HUES64 (cell line): ENCODE data around the gene CSTF3.
A peak's percentile ranks its signal among the peaks of the same experiment; 100 is the strongest.

Source experiments
- H3K27ac ChIP-seq: 2 replicates; pipeline ENCODE4 v1.7.0; 2013; ENCODE audit warnings: low read depth, low read length, inconsistent platforms
- H3K27me3 ChIP-seq: 2 replicates; pipeline ENCODE4 v1.6.1; 2013; ENCODE audit warnings: mild to moderate bottlenecking, low read length; ENCODE audit not compliant: insufficient read depth
- H3K36me3 ChIP-seq: 2 replicates; pipeline ENCODE4 v1.6.1; 2013; ENCODE audit warnings: mild to moderate bottlenecking, low read length; ENCODE audit not compliant: insufficient read depth
- H3K4me1 ChIP-seq: 2 replicates; pipeline ENCODE4 v1.6.1; 2013; ENCODE audit warnings: mild to moderate bottlenecking, low read length, moderate library complexity; ENCODE audit not compliant: insufficient read depth
- H3K4me3 ChIP-seq: 2 replicates; pipeline ENCODE4 v1.5.1; 2013; ENCODE audit warnings: mild to moderate bottlenecking, low read length, moderate library complexity
- H3K9ac ChIP-seq: 2 replicates; pipeline ENCODE4 v1.6.1; 2013; ENCODE audit warnings: mild to moderate bottlenecking, low read depth, low read length
- H3K9me3 ChIP-seq: 2 replicates; pipeline ENCODE4 v1.6.1; 2013; ENCODE audit warnings: low read depth, low read length; ENCODE audit not compliant: insufficient read depth
- WGBS: fragments of 150-250, 120-280 bp; methylation state at CpG from one replicate; pipeline ENCODE4 v1.1.7; 2013; ENCODE audit warnings: missing lambda C conversion rate; 5-methylcytosine and 5-hydroxymethylcytosine counted together

The CSTF3 gene

GRCh38 chr11:33039274-33040032 is 121.8 kb downstream of the CSTF3 start, which contains the start of gene TCP11L1:
TCP11L1 (plus strand) TSS chr11:33039572; CDS start chr11:33043774, 4,202 bp downstream.
- Histone ChIP-seq H3K9me3 (no peaks in the 10 kb centered on the region), H3K36me3 (peaks cover 9% of the 10 kb centered on the region), H3K27me3 (no peaks in the 10 kb centered on the region), H3K27ac (peak within 1 kb of the TSS; percentile 97), H3K4me3 (peak within 1 kb of the TSS; percentile 82), H3K9ac (peak within 1 kb of the TSS; percentile 95), H3K4me1 (no peaks in the 10 kb centered on the region; the same call in 1 of the 2 replicates)
- under 1% methylated on average over 84 of the region's 84 CpGs for WGBS

- no peaks in the 10 kb centered on the region for H3K9me3 ChIP-seq
- H3K27me3 ChIP-seq, result no peaks in the 10 kb centered on the region
- 100% methylated on average over 1 of the region's 1 CpG for WGBS
- no peak overlapping the region for H3K27ac ChIP-seq
- no peaks in the 10 kb centered on the region for H3K36me3 ChIP-seq
- no peaks in the 10 kb centered on the region for H3K4me1 ChIP-seq
- no peak overlapping the region for H3K9ac ChIP-seq
- H3K4me3 ChIP-seq, result no peak overlapping the region
Measured at GRCh38 chr11:33035011-33035410, 126.3 kb downstream of the CSTF3 start.
